Activated T-cell treated with anti-CD3 and anti-CD28 coated beads for 24 hours (primary cell): Measurements from ENCODE around the gene RBM20.

Experiments used
- DNase-seq: peaks from one replicate; pipeline ENCODE4 v3.0.0-alpha.2; 2020; ENCODE audit warnings: low read depth

RBM20 gene

DNA sequence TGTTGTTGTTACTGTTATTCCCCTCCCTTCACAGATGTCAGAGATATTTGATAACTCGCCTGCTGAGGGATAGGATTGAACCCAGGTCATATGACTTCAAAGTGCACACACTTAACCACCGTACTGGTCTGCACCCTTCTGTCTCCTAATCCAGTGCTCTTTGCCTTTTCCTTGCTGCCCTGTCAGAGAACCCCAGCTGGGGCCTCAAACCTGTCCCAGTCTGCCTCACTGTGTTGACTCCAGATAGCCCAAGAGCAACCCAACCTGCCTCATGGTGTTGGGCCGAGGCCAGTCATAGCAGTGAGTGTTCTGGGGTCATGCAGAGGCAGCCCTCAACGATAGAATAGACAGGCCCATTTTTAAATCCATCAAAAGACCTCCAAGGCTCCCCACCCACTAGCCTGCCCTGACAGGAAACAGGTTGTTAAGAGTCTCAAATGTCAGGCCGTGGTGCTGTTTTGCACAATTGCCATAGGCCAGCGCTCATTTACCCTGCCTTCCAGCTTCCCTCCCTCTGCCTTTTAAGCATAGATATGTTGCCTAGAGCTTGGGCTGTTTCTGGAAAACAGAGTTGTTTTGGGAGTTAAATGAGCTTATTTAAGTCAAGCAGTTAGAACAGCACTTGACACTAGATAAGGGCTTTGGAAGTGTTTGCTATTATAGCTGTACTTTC, 190.6 kb downstream of the RBM20 start:
- DNase-seq = no peak

- DNase-seq = no peak
These were observed 191.7 kb downstream of the RBM20 start for GRCh38 chr10:110835841-110836240.

DNA sequence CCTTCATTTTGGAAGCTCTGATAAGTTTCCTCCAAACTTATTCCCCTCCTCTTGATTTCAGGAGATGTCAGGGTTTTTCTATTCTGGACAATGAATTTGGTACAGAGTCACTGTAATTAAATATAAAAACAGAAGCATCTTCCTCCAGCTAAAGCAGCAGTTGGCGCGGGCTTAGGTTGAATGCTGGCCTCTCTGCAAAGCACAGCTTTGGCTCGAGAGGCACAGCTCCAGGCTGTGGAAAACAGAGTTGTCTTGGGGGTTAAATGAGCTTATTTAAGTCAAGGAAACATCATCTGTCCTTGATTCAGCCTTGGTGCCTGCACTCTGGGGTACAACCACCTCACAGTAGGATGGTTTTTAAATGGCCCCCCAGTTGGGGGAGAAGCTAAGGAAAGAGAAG, 192.6 kb downstream of the RBM20 start:
- DNase-seq = no peak

DNA sequence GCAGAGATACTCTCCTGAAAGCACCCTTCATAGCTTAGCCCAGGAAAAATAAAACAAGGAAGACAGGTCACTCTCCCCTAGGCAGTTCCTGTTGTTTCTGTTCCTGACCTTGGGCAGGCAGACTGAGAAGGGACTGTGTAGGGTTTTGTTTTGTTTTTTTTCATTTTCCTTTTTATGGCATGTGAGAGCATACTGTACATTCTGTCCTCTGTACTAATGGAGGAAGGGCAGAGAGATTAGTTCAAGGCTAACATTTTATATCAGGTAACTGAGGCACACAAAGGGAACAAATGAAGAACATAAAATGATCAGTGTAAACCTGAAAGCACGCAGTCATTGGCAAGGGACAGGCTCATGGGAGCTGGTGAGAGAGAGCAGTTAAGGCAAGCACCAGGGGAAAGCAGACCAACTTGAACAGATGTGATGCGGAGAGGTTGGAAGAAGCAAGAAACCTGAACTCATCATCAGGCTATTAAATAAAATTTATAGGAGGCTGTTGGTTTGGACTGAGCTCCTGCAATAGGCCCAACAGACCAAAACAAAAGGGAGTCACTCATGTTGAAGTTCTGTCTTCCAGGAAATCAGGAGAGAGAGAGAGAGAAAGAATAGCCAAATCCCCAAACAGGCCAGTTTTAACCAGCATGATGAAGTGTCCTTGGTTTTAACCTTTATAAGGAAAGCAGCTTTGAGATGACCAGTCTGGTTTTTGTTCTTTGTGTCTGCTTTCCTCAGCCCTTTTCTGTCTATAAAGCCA, 193.5 kb downstream of the RBM20 start:
- DNase-seq = no peak

DNA sequence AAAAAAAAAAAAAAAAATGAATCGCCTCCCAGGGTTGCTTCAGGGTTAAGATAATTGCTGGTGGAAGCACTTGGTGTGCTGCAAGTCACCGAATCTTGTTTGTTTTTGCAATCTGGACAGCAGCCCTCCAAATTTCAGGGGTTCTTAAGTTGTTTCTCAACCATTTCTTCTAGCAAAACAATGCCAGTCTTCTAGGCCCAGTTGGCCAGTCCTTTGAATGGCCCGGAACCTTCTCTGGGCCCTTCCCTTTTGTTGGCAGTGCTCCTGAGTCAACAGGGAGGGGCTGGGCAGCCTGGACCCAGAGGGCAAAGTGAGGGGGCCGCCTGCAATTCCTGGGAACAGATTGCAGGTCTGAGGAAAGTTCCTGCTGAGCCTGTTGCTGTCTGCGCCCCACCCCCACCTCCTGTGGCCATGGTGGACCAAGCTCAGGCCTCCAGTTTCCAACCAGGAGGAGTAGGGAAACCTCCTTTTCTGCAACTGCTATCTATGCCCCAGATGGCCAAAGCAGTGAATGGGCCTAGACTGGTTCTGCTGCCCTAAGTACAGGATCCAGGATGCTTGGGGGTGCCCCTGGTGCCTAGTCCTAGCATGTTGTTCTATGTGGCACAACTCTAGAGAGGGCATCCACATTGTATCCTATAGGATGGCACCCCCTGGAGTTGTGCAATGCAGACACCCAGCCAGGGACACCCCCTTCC, 196.2 kb downstream of the RBM20 start:
- no peak for DNase-seq

DNA sequence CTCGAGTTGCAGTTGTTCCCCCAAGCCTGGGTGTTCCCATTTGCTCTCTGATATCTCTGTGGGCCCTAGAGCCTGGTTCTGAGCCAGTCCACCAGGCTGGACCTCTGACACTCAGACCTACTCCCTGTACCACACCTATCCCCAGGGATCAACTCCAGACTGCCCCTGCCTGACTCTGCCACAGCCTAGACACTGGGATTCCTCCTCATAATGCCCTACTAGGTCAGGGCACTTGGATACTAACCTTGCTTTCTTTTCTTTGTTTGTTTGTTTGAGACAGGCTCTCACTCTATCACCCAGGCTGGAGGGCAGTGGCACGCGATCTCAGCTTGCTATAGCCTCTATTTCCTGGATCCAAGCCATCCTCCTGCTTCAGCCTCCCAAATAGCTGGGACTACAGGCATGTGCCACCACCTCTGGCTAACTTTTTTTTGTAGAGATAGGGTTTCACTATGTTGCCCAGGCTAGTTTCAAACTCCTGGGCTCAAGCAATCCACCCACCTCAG, 196.8 kb downstream of the RBM20 start:
- no peak for DNase-seq

GRCh38 chr10:110841767-110842267, 197.7 kb downstream of the RBM20 start:
- DNase-seq = no peak

DNA sequence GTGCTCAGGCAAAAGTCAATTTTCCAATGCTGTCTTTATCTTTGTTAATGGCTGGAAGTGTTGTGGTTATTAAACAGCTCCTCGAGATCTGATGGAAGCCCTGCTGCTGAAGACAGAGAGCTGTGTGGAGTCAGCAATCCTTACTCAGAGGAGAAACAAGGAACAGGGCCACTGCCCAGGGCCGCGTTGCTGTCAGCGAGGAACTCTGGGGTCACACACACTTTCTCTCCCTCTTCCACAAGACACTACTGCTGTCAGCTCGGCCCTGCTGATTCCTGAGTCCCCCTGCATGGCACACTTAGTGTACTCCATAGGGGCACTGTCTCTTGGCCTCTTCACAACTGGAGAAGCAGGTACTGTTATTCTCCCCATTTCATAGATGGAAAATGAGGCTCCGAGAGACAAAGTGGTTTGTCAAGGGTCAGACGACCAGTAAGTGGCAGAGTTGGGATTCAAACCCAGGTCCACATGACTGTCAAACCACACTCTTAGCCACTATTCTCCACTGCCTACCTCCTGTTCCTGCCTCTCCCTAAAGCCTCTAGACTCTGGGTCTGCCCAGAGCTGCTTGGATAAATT, 198.3 kb downstream of the RBM20 start:
- DNase-seq = no peak

GRCh38 chr10:110843031-110843430, 198.9 kb downstream of the RBM20 start:
- peak; percentile 18 for DNase-seq

DNA sequence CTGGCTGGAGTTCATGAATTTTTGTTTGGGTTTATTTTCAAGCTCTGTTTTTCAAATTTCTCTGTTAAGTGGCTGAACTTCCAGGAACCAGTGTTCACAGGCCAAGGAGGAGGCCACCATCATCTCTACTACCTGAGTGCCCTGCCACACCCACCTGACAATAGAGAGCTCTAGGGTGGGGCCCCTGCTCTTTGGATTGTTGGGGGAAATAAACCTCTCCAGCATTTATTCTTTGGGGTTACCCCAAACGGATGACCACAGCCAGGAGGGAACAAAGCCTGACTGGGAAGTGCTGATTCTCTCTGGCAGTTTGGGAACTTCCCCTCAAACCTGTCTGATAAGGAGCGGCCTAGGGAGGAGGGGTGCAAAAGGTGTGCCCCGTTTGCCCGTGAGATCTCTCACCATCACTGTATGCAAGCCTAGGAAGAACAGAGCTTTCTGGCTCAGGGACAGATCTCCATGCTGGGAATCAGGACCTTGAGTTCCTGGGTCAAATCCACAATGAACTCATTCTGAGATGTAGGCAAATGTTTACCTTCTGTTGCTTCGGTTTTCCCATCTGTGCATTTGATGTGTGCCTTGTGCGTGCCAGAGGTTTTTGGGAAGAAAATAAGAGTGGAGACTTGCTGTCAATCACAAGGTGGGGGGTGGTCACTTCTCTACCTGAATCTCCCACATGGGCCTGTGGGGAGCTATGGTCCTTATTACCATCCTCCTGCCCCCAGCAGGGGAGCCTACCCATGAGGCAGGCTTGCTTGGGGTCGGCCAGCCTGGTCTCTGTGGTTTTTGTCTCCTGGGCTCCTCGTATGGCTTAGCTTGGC, 199.9 kb downstream of the RBM20 start:
- DNase-seq = no peak

GRCh38 chr10:110844617-110844881, 200.4 kb downstream of the RBM20 start:
- no peak for DNase-seq

GRCh38 chr10:110845192-110845755, 201.1 kb downstream of the RBM20 start:
- DNase-seq = no peak

DNA sequence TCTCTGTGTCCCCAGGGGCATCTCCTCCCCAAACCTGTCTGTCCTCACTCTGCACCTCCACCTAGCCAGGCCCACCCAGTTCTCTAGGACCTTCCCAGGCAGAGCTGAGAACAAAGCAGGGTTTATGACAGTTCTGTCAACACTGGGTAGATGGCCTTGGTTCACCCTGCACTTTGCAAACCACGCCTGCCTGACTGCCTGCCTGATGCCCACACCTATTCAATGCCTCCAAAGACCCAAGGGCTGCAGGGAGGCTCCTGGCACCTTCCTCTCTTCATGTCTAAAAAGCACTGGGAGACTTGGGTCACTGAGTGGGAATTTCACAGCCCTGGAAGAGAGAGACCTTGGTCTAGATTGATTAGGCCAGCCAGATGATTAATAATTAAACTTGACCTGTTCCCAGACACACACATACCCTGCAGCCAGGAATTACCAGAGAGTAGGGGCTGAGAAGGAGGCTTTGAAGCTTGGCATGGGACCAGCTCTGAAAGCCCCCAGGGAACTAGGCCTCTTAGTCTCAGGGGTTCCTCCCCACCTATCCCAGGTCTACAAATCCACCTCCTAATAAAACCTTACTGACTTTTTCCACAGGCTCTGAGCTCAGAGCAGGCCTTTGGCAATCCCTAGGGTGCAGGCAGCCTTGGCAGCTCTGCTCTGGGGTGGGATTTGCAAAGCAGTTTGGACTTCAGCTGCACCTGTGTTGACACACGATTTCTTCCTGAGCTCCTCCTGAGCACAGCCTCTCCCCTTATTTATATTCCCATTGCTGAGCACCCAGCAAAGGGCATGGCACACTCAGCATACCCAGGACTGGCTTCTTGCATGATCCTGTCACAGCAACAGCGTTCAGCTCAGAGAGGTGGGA, 201.9 kb downstream of the RBM20 start:
- no peak for DNase-seq

GRCh38 chr10:110847374-110847773, 203.2 kb downstream of the RBM20 start:
- DNase-seq = no peak

DNA sequence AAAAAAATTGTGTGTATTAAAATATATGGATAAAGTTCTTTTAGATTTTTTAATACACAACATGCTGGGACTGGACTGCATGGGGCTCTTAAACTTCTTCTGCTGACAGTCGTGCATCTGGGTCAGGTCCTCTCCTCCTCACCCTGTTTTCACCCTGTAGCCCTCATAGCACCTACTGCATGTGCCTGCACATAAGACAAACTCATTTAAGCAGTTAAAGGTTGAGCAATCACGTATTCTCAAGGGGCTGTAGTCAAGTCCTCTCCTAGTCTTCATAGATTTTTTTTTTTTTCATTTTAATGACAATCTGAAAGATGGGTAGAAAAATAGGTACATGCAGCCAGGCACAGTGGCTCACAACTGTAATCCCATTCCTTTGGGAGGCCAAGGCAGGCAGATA, 204.0 kb downstream of the RBM20 start:
- DNase-seq = no peak

GRCh38 chr10:110850099-110850498, 206.0 kb downstream of the RBM20 start:
- DNase-seq = no peak

DNA sequence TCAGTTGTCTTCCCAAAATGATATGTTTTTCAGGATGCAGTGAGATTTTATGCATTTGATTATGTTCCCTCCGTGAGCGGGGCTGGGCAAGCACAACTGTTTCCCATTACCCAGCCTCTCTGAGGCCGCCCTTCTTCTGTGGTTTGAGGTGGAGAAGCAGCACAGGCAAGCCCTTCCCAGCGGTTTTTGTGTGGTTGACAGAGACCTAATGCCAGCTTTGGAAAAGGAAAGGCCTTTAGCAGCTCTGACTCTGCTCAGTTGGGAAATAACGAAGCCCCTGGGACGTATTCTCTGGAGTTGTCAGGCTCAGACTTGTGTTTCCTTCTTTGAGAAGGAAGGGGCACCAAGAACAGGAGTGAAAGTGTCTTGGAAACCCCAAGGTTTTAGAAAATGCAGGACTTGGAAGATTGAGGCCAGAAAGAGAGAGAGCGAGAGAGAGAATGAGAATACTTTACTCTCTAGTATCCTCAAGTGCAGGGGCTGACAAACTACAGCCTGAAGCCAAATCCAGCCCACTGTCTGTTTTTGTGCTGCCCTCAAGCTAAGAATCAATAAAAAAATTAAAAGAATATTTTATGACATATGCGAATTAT, 207.0 kb downstream of the RBM20 start:
- no peak for DNase-seq

DNA sequence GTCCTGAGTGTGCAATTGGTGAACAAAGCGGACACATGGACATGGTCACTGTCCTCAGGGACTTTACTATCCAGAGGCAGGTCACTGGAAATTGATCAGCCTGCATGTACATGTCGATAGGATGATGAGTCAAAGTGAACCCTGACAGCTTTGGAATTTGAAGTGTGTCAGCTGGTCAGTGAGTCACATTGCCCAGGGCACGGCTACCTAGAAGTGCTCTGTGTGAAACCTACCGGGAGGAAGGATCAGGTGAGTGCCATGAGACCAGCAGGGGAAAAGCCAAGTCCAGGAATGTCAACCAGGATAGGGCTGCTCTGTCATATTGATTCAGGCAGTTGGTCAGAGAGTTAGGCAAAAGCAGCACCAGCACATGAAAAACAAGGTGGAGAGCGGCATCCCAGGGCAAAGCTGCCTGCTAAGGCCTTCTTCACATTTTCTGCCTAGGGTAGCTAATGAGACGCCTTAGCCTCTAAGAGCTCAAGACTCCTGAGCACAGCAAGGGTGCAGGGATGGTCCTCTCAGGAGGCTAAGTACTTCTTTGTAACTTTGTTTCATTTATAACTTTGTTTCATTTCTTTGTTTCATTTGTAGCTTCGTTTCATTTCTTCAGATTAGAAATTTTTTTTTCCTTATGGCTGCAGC, 208.2 kb downstream of the RBM20 start:
- DNase-seq = no peak

DNA sequence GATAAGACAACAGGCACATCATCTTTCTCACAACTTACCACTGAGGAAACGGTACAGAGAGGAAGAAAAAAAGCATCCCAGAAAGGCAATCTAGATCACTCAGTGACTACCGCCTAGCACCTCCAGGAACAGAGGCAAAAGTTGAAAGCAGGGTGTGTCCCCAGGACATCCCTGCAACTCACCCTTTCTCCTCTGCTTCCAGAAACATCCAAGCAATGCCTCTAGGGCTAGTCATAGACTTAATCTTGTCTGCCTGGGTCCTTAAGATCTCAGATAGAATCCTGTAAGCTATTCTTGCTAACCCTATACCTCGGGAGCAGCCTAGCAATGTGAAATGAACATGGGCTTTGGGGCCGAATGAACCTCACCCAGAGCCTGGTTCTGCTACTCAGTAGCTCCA, 208.8 kb downstream of the RBM20 start:
- no peak for DNase-seq
